ENCODE data around the gene TOX2. TPM values are rescaled to one million over a fixed set of nuclear protein-coding genes. Genes with fewer than 3 reads are reported as not detected.

The TOX2 gene
- total RNA-seq, 1 experiment from 2014 or later = 1.8 TPM

DNA sequence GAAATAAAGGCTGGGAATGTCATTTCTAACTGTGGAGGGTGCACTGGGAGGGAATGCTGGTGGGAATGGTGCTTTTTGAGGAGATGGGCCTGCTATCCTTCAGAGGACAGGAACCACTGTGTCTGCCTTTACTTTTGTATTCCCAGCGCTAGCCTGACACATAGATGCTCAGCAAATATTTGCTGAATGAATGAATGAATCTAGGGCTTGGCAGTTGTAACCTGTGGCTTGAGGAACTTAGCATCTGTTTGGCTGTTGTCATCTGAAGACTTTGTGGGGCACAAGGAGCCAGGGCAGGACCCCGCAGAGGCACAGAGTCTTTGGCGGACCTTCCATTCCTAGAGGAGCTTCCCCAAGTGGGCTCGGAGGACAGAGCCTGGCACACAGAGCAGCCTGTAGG, 6.1 kb downstream of the TOX2 start:
- Histone ChIP-seq H3K9me2 (replicated peaks; ENCODE audit: low read length) (no peaks in the 10 kb centered on the region), H3K79me2 (ENCODE audit: low read length) (no peaks in the 10 kb centered on the region), H3K27ac (ENCODE audit: low read length) (no peak overlapping the region), H3K4me1 (ENCODE audit: insufficient read depth, low read length) (peaks cover 45% of the 10 kb centered on the region), H3K4me3 (ENCODE audit: low read length) (no peak overlapping the region), H3K9ac (ENCODE audit: low read length) (no peak overlapping the region), H3K27me3 (ENCODE audit: low read length) (peaks cover 2% of the 10 kb centered on the region; the same call in 1 of the 2 replicates), H3K9me3 (ENCODE audit: low read length) (no peaks in the 10 kb centered on the region), H3K4me2 (ENCODE audit: low read length) (peak overlapping the region; percentile 37), H2AFZ (ENCODE audit: low read length) (no peak overlapping the region), H3K36me3 (ENCODE audit: low read depth, low read length) (no peaks in the 10 kb centered on the region), H3F3A (ENCODE audit: low read length, unreplicated experiment) (no peaks in the 10 kb centered on the region), H4K20me1 (ENCODE audit: low read length) (no peaks in the 10 kb centered on the region)
- ATAC-seq (no peak), DNase-seq (peak; percentile 60)
- ChIA-PET POLR2A (ENCODE audit: unreplicated experiment) (no interaction called here), CTCF (no interaction called here)
- BruUV-seq (replicated peaks) = no TSS peak
- TF ChIP-seq, protein P1, sequence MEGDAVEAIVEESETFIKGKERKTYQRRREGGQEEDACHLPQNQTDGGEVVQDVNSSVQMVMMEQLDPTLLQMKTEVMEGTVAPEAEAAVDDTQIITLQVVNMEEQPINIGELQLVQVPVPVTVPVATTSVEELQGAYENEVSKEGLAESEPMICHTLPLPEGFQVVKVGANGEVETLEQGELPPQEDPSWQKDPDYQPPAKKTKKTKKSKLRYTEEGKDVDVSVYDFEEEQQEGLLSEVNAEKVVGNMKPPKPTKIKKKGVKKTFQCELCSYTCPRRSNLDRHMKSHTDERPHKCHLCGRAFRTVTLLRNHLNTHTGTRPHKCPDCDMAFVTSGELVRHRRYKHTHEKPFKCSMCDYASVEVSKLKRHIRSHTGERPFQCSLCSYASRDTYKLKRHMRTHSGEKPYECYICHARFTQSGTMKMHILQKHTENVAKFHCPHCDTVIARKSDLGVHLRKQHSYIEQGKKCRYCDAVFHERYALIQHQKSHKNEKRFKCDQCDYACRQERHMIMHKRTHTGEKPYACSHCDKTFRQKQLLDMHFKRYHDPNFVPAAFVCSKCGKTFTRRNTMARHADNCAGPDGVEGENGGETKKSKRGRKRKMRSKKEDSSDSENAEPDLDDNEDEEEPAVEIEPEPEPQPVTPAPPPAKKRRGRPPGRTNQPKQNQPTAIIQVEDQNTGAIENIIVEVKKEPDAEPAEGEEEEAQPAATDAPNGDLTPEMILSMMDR (conservative IDR thresholded peaks at IDR 0.05; ENCODE audit: low read depth, low read length) = no peak
- TF ChIP-seq EZH2phosphoT487 (IDR thresholded peaks at IDR 0.05; ENCODE audit: borderline replicate concordance, low read length) (no peak), EZH2 (IDR thresholded peaks at IDR 0.05; ENCODE audit: low read length, unreplicated experiment) (no peak)
- intact Hi-C loops (cut with micrococcal nuclease) = no loop called here

DNA sequence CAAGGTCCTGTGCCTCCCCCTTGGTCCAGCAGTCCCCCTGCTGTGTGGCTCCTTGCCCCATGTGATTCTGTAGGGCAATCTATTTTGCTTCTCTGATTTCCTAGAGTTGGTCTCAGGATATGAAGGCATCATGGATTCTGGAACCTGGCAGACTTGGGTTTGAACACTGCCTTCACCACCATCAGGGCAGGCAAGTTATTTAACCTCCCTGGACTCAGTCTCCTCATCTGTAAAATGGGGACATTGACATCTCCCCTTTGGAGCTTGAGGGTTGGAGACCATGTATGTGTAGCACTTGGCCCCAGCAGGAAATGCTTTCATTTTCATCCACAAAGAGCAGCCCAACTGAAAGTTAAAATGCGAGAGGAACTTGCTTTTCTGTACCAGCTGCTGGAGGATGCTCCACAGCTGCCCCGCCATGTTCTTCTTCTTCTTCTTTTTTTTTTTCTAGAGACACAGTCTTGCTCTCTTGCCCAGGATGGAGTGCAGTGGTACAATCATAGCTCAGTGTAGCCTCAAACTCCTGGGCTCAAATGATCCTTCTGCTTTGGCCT, 6.7 kb downstream of the TOX2 start:
- no peak for TF ChIP-seq EZH2 (IDR thresholded peaks at IDR 0.05; ENCODE audit: low read length, unreplicated experiment)
- TF ChIP-seq EZH2phosphoT487 (IDR thresholded peaks at IDR 0.05; ENCODE audit: borderline replicate concordance, low read length) = no peak
- TF ChIP-seq, protein P1 (conservative IDR thresholded peaks at IDR 0.05; ENCODE audit: low read depth, low read length) = no peak
- no peaks in the 10 kb centered on the region for H4K20me1 ChIP-seq (ENCODE audit: low read length)
- no peaks in the 10 kb centered on the region for H3K36me3 ChIP-seq (ENCODE audit: low read depth, low read length)
- ChIA-PET POLR2A (ENCODE audit: unreplicated experiment) (no interaction called here), CTCF (interaction anchor here (0.6 kb wide), 1 partner anchor 71 kb away, joined by 3 read pairs; no protein-coding TSS in a partner anchor)
- H3K4me3 ChIP-seq (ENCODE audit: low read length) = no peak overlapping the region
- no TSS peak for BruUV-seq (replicated peaks)
- H3F3A ChIP-seq (ENCODE audit: low read length, unreplicated experiment) = no peaks in the 10 kb centered on the region
- H3K4me2 ChIP-seq (ENCODE audit: low read length) = no peak overlapping the region
- peaks cover 50% of the 10 kb centered on the region for H3K4me1 ChIP-seq (ENCODE audit: insufficient read depth, low read length)
- H2AFZ ChIP-seq (ENCODE audit: low read length) = no peak overlapping the region
- no peak overlapping the region for H3K9ac ChIP-seq (ENCODE audit: low read length)
- intact Hi-C loops (cut with micrococcal nuclease) = no loop called here
- ATAC-seq (no peak), DNase-seq (no peak)
- H3K9me3 ChIP-seq (ENCODE audit: low read length) = no peaks in the 10 kb centered on the region
- H3K79me2 ChIP-seq (ENCODE audit: low read length) = no peaks in the 10 kb centered on the region
- no peaks in the 10 kb centered on the region for H3K9me2 ChIP-seq (replicated peaks; ENCODE audit: low read length)
- H3K27ac ChIP-seq (ENCODE audit: low read length) = no peak overlapping the region
- H3K27me3 ChIP-seq (ENCODE audit: low read length) = no peaks in the 10 kb centered on the region

DNA sequence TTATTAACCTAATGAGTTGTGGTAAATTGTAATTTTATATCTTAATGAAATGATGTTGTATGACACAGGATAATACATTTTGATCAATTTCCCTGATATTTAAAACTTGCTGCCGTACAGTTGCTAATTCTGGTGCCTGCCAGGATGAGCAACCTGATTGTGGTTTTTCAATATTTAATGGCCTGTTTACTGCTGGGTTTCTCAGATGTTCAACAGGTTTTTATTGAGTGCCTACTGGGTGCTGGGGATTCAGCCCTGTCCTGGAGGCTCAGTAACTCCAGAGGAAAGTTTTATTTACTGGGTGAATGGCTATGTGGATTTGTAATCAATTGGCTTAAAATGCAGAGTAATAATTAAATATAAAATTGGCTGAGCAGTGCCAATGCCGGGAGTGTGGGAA, 8.0 kb downstream of the TOX2 start:
- intact Hi-C loops (cut with micrococcal nuclease) = no loop called here
- H3K27ac ChIP-seq (ENCODE audit: low read length) = 0 out of 2 replicates have a peak overlapping the region, but pooled peaks have one; percentile 4
- 0 out of 2 replicates have a peak overlapping the region, but pooled peaks have one; percentile 20 for H3K4me2 ChIP-seq (ENCODE audit: low read length)
- H3K9me3 ChIP-seq (ENCODE audit: low read length) = no peaks in the 10 kb centered on the region
- H2AFZ ChIP-seq (ENCODE audit: low read length) = no peak overlapping the region
- H3K36me3 ChIP-seq (ENCODE audit: low read depth, low read length) = no peaks in the 10 kb centered on the region
- H3K27me3 ChIP-seq (ENCODE audit: low read length) = no peaks in the 10 kb centered on the region
- no peaks in the 10 kb centered on the region for H4K20me1 ChIP-seq (ENCODE audit: low read length)
- no peaks in the 10 kb centered on the region for H3K9me2 ChIP-seq (replicated peaks; ENCODE audit: low read length)
- ChIA-PET CTCF (no interaction called here), POLR2A (ENCODE audit: unreplicated experiment) (no interaction called here)
- no peak overlapping the region for H3K4me3 ChIP-seq (ENCODE audit: low read length)
- no peak overlapping the region for H3K9ac ChIP-seq (ENCODE audit: low read length)
- DNase-seq (peak; percentile 72), ATAC-seq (peak; percentile 42; the same call in 1 of the 2 replicates)
- H3F3A ChIP-seq (ENCODE audit: low read length, unreplicated experiment) = no peaks in the 10 kb centered on the region
- H3K79me2 ChIP-seq (ENCODE audit: low read length) = no peaks in the 10 kb centered on the region
- H3K4me1 ChIP-seq (ENCODE audit: insufficient read depth, low read length) = peaks cover 52% of the 10 kb centered on the region
- TF ChIP-seq, protein P1 (conservative IDR thresholded peaks at IDR 0.05; ENCODE audit: low read depth, low read length) = no peak
- TF ChIP-seq EZH2 (IDR thresholded peaks at IDR 0.05; ENCODE audit: low read length, unreplicated experiment) = no peak
- no peak for TF ChIP-seq EZH2phosphoT487 (IDR thresholded peaks at IDR 0.05; ENCODE audit: borderline replicate concordance, low read length)
- no TSS peak for BruUV-seq (replicated peaks)

Data from PC-3 (cell line).